ENCODE measurements around the gene TBPL2.

The TBPL2 gene

DNA sequence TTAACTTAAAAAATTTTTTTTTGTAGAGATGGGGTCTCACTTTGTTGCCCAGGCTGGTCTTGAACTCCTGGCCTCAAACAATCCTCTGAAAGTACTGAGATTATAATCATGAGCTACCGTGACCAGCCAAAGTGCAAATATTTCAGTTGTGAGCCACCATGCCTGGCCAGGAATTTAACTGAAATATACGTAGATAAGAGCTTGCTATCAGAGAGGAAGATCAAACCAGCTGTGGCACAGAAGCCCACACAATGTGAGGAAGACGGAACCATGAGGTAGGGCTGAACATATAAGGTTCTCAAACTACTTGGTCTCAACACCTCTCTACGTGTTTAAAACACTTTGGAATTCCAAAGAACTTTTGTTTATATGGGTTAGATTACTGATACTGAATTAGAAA, 57.9 kb downstream of the TBPL2 start:
- no peaks in the 10 kb centered on the region for H3K9me3 ChIP-seq (ENCODE audit: insufficient read depth, low read depth, low read length)
- WGBS: 87% methylated on average over 3 of the region's 4 CpGs
- H3K9ac ChIP-seq (ENCODE audit: low read depth, low read length): no peak overlapping the region
- H3K36me3 ChIP-seq (ENCODE audit: insufficient read depth, low read length): peaks cover 66% of the 10 kb centered on the region
- H3K27ac ChIP-seq (ENCODE audit: low read depth, low read length): no peak overlapping the region
- H3K27me3 ChIP-seq (ENCODE audit: insufficient read depth, low read length): no peaks in the 10 kb centered on the region
- H3K4me1 ChIP-seq (ENCODE audit: insufficient read depth, low read length): no peaks in the 10 kb centered on the region
- H3K4me3 ChIP-seq (ENCODE audit: low read length): no peak overlapping the region

DNA sequence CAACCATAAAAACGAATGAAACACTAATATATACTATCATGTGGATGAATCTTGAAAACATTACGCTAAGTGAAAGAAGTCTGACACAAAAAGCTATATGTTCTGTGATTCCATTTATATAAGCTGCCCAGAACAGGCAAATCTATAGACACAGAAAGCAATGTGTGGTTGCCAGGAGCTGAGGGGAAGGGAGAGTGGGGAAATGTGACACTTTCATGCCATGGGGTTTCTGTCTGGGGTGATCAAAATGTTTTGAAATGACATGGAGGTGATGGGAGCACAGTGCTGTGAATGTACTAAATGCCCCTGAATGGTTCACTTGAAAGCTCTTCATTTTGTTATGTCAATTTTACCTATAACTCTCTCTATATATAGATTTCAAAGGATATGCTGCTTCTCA, 58.9 kb downstream of the TBPL2 start:
- peaks cover 70% of the 10 kb centered on the region for H3K36me3 ChIP-seq (ENCODE audit: insufficient read depth, low read length)
- H3K4me3 ChIP-seq (ENCODE audit: low read length): no peak overlapping the region
- 100% methylated on average over 1 of the region's 2 CpGs for WGBS
- H3K27ac ChIP-seq (ENCODE audit: low read depth, low read length): no peak overlapping the region
- no peak overlapping the region for H3K9ac ChIP-seq (ENCODE audit: low read depth, low read length)
- no peaks in the 10 kb centered on the region for H3K9me3 ChIP-seq (ENCODE audit: insufficient read depth, low read depth, low read length)
- no peaks in the 10 kb centered on the region for H3K4me1 ChIP-seq (ENCODE audit: insufficient read depth, low read length)
- H3K27me3 ChIP-seq (ENCODE audit: insufficient read depth, low read length): no peaks in the 10 kb centered on the region

DNA sequence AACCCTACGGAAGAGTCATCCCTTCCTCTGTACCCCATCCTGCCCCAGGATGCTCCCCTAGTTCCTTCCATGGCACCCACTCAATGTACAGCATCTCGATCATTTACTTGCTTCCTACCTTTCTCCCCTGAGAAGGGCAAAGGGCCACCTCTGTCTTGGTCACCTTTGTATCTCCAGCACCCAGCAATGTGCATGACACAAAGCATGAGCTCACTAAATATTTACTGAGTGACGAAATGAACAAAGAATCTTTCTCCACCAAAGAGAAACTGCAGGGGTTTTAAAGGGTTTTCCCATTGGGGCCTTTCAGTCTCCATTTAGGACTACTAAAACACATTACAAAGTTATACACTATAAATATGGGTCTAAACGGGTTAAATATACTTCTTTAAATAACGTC, 59.4 kb downstream of the TBPL2 start:
- Histone ChIP-seq H3K27ac (ENCODE audit: low read depth, low read length) (no peak overlapping the region), H3K36me3 (ENCODE audit: insufficient read depth, low read length) (peaks cover 70% of the 10 kb centered on the region)
- 97% methylated on average over 3 of the region's 5 CpGs for WGBS

DNA sequence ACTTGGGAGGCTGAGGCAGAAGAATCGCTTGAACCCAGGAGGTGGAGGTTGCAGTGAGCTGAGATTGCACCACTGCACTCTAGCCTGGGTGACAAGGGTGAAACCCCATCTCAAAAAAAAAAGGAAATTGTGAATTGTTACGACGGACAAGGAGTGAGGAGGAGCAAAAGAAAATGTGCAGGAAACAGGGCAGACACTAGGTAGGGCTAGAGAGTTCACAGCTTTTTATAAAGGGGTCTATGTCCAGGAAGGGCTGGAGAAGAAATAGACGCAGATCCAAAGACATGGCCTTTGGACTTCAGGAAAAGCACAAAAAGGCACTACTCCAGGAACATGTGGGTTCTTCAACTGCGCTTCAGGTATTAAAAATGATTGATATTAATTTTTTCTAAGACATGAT, 63.2 kb downstream of the TBPL2 start:
- WGBS: 93% methylated on average over 4 of the region's 5 CpGs

More for the DNA sequence above, 59.4 kb downstream of the TBPL2 start:
- Histone ChIP-seq H3K4me1 (ENCODE audit: insufficient read depth, low read length) (no peaks in the 10 kb centered on the region), H3K4me3 (ENCODE audit: low read length) (no peak overlapping the region), H3K9me3 (ENCODE audit: insufficient read depth, low read depth, low read length) (no peaks in the 10 kb centered on the region), H3K27me3 (ENCODE audit: insufficient read depth, low read length) (no peaks in the 10 kb centered on the region), H3K9ac (ENCODE audit: low read depth, low read length) (no peak overlapping the region)

DNA sequence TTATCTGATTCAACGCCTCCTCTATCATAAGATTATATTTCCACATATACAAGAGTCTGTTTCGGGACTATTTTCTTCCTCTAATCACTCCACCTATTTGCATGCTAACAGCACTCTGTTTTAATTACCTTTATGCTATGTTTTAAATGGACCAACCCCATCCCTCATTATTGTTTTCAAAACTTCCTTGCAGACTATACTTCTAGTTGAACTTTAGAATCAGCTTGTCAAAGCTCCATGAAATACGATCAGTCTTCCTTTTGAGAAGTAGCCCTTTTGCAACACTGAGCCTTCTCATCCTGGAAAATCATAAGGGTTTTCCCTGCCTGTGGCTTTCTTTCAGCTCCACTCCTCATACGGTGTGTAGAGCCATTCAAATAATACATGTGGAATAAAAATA, 65.6 kb downstream of the TBPL2 start:
- Histone ChIP-seq H3K9me3 (ENCODE audit: insufficient read depth, low read depth, low read length) (no peaks in the 10 kb centered on the region), H3K27ac (ENCODE audit: low read depth, low read length) (no peak overlapping the region), H3K27me3 (ENCODE audit: insufficient read depth, low read length) (no peaks in the 10 kb centered on the region), H3K4me1 (ENCODE audit: insufficient read depth, low read length) (no peaks in the 10 kb centered on the region), H3K9ac (ENCODE audit: low read depth, low read length) (no peak overlapping the region), H3K4me3 (ENCODE audit: low read length) (no peak overlapping the region), H3K36me3 (ENCODE audit: insufficient read depth, low read length) (peaks cover 49% of the 10 kb centered on the region)
- over 99% methylated on average over 3 of the region's 4 CpGs for WGBS

More for the DNA sequence above, 63.2 kb downstream of the TBPL2 start:
- H3K27me3 ChIP-seq (ENCODE audit: insufficient read depth, low read length): no peaks in the 10 kb centered on the region
- no peaks in the 10 kb centered on the region for H3K4me1 ChIP-seq (ENCODE audit: insufficient read depth, low read length)
- no peak overlapping the region for H3K4me3 ChIP-seq (ENCODE audit: low read length)
- H3K9ac ChIP-seq (ENCODE audit: low read depth, low read length): no peak overlapping the region
- H3K36me3 ChIP-seq (ENCODE audit: insufficient read depth, low read length): peaks cover 68% of the 10 kb centered on the region
- H3K9me3 ChIP-seq (ENCODE audit: insufficient read depth, low read depth, low read length): no peaks in the 10 kb centered on the region
- H3K27ac ChIP-seq (ENCODE audit: low read depth, low read length): no peak overlapping the region

DNA sequence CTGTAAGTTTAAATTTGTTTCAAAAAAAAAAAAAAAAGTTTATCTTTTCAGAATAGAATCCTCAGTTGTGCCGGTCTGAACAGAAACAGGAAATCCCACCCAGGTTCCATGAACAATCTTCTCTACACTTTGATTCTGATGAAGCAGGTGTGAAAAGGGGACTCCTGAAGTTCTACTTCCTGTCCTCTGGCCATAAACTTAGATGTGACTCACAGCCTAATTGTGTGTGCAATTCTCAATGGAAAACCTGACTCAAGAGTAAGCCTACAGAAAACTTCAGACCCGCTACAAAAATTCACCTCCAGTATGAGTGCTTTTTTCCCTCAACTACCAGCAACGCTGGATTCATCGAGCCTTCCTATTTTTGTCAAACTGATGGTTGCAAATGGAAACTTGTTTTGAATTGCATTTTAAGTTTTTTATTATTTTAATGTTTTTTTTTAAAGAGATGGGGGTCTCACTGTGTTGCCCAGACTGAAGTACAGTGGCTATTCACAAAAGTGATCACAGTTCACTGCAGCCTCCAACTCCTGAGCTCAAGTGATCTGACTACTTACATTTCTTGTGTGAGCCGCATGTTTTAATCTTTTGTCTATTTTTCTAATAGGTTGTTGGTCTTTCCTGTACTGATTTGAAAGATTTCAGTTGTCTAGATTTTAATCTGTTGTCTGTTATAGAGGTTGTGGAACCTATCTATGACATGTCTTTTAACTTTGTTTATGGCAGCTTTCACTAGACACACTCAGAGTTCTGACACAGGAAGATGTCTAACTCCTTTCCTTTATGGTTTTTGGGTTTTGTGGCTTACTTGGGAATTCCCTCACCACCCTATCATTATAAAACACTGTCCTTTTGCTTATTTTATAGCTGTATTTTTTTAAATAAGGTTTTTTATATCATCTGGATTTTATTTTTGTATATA, 66.4 kb downstream of the TBPL2 start:
- H3K36me3 ChIP-seq (ENCODE audit: insufficient read depth, low read length): peaks cover 50% of the 10 kb centered on the region
- H3K9ac ChIP-seq (ENCODE audit: low read depth, low read length): no peak overlapping the region
- H3K4me1 ChIP-seq (ENCODE audit: insufficient read depth, low read length): no peaks in the 10 kb centered on the region
- H3K27ac ChIP-seq (ENCODE audit: low read depth, low read length): no peak overlapping the region
- no peaks in the 10 kb centered on the region for H3K27me3 ChIP-seq (ENCODE audit: insufficient read depth, low read length)
- WGBS: 76% methylated on average over 5 of the region's 5 CpGs
- no peak overlapping the region for H3K4me3 ChIP-seq (ENCODE audit: low read length)
- H3K9me3 ChIP-seq (ENCODE audit: insufficient read depth, low read depth, low read length): no peaks in the 10 kb centered on the region

DNA sequence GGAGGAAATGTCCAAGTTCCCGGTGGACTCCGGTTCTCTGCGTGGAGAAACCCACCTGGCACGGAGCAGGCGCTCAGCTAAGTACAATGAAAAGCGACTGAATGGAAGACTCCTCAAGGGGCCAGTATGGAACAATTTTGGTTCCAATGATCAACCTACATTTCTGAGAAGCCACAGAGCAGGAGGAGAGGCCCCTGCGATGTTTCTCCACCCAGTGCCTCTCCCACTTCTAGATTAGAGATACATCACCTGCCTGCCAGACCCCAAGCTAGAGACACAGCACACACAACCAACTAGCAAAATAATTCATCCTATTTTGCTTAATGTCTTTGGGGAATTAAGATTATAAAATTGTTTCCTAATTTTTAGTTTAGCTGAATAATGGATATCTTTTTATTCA, 67.6 kb downstream of the TBPL2 start:
- Histone ChIP-seq H3K27ac (ENCODE audit: low read depth, low read length) (no peak overlapping the region), H3K4me1 (ENCODE audit: insufficient read depth, low read length) (no peaks in the 10 kb centered on the region), H3K9me3 (ENCODE audit: insufficient read depth, low read depth, low read length) (no peaks in the 10 kb centered on the region), H3K36me3 (ENCODE audit: insufficient read depth, low read length) (peaks cover 53% of the 10 kb centered on the region), H3K27me3 (ENCODE audit: insufficient read depth, low read length) (no peaks in the 10 kb centered on the region), H3K9ac (ENCODE audit: low read depth, low read length) (no peak overlapping the region), H3K4me3 (ENCODE audit: low read length) (no peak overlapping the region)
- WGBS: 95% methylated on average over 7 of the region's 7 CpGs

DNA sequence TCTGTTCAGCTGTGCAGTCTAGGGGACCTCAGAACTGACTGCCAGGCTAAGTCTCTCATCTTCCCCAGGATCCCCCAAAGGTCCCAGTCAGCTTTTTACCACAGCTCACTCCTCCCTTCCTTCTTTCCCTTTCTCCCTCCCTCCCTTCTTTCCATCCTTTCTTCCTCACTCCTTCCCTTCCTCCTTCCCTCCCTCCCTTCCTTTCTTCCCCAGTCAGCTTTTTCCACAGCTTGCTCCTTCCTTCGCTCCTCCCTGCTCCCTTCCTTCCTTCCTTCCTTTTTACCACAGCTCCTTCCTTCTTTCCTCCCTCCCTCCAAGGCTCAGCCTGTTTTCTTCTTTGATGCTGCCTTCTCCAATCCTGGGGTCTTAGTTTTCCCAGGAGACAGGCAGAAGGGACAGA, 68.0 kb downstream of the TBPL2 start:
- H3K36me3 ChIP-seq (ENCODE audit: insufficient read depth, low read length): peaks cover 53% of the 10 kb centered on the region
- WGBS: 93% methylated on average over 1 of the region's 1 CpG

DNA sequence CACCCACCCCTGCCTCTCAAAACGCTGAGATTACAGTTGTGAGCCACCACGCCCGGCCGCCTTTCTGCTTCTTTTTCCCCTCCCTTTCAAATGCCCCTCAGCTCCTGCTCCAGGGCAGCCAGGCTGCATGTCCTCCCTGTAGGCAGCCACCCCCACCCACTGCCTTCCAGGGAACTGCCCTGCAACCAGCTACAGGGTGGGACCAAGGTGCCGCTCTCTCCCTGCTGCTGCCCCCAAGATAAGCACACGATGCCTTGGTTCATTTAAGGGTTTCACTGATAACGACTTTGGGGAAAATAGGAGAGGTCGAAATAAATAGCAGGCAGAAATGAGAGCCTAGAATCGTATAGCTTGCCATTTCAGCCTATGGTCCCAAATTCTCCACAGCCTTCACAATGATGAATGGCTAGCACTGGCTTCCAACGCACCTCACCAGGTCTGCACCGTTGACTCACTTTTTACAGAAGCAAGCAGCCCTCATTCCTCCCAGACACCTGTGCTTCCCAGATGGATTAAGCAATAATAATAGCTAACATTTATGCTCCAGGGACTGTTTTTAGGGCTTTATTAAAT, 69.4 kb downstream of the TBPL2 start:
- no peaks in the 10 kb centered on the region for H3K9me3 ChIP-seq (ENCODE audit: insufficient read depth, low read depth, low read length)
- H3K27me3 ChIP-seq (ENCODE audit: insufficient read depth, low read length): no peaks in the 10 kb centered on the region
- WGBS: 86% methylated on average over 11 of the region's 11 CpGs
- no peaks in the 10 kb centered on the region for H3K4me1 ChIP-seq (ENCODE audit: insufficient read depth, low read length)
- H3K27ac ChIP-seq (ENCODE audit: low read depth, low read length): no peak overlapping the region
- no peak overlapping the region for H3K9ac ChIP-seq (ENCODE audit: low read depth, low read length)
- no peak overlapping the region for H3K4me3 ChIP-seq (ENCODE audit: low read length)
- peaks cover 52% of the 10 kb centered on the region for H3K36me3 ChIP-seq (ENCODE audit: insufficient read depth, low read length)

More for the DNA sequence above, 68.0 kb downstream of the TBPL2 start:
- H3K9me3 ChIP-seq (ENCODE audit: insufficient read depth, low read depth, low read length): no peaks in the 10 kb centered on the region
- H3K9ac ChIP-seq (ENCODE audit: low read depth, low read length): no peak overlapping the region
- no peaks in the 10 kb centered on the region for H3K27me3 ChIP-seq (ENCODE audit: insufficient read depth, low read length)
- H3K4me1 ChIP-seq (ENCODE audit: insufficient read depth, low read length): no peaks in the 10 kb centered on the region
- H3K4me3 ChIP-seq (ENCODE audit: low read length): no peak overlapping the region
- H3K27ac ChIP-seq (ENCODE audit: low read depth, low read length): no peak overlapping the region

DNA sequence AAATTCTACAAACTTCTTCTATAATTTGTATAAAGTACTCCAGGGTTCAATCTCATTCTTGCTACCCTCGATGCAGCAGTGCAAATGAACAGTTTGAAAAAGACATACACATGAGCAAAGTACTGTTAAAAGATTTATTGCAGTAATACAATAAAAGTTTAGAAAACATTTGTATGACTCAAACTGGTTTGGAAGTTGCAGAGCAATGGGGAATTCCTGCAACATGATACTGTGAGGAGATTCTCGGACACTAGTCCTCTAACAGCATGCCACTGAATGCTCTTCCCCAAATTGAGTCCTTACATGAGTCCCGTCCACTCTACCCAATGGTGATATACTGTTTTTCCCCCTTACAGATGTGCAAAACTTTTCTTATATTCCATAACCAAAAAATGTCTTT, 74.1 kb downstream of the TBPL2 start:
- Histone ChIP-seq H3K9ac (ENCODE audit: low read depth, low read length) (no peak overlapping the region), H3K4me1 (ENCODE audit: insufficient read depth, low read length) (no peaks in the 10 kb centered on the region), H3K27ac (ENCODE audit: low read depth, low read length) (no peak overlapping the region), H3K9me3 (ENCODE audit: insufficient read depth, low read depth, low read length) (no peaks in the 10 kb centered on the region), H3K27me3 (ENCODE audit: insufficient read depth, low read length) (no peaks in the 10 kb centered on the region), H3K36me3 (ENCODE audit: insufficient read depth, low read length) (peaks cover 40% of the 10 kb centered on the region), H3K4me3 (ENCODE audit: low read length) (no peak overlapping the region)
- 95% methylated on average over 3 of the region's 3 CpGs for WGBS

All from HUES64 (cell line).